SU-DHL-6 (cell line): ENCODE results near the gene CDHR2.

Experiments
- H2AFZ ChIP-seq: fragments of 200-600 bp; sonication (generic); 2 replicates; pipeline ENCODE4 v1.6.1; 2014; ENCODE audit warnings: low read depth, mild to moderate bottlenecking, moderate library complexity, mixed read lengths, antibody characterized with exemption, low read length; ENCODE audit not compliant: severe bottlenecking
- H3F3A ChIP-seq: fragments of 200-600 bp; shearing (Covaris generic); 2 replicates; pipeline ENCODE4 v1.6.0; 2016; ENCODE audit warnings: antibody characterized with exemption, mild to moderate bottlenecking; ENCODE audit not compliant: insufficient read depth
- H3K27ac ChIP-seq: fragments of 200-600 bp; sonication (generic); 2 replicates; pipeline ENCODE4 v1.5.1; 2016; ENCODE audit warnings: low read depth, mild to moderate bottlenecking, low read length, moderate library complexity, mixed read lengths
- H3K27me3 ChIP-seq: fragments of 200-600 bp; sonication (generic), shearing (Covaris generic); 2 replicates; pipeline ENCODE4 v1.6.0; 2014; ENCODE audit warnings: mild to moderate bottlenecking, low read length
- H3K36me3 ChIP-seq: fragments of 200-600 bp; sonication (generic); 2 replicates; pipeline ENCODE4 v1.6.1; 2014; ENCODE audit warnings: mild to moderate bottlenecking, low read length, mixed read lengths
- H3K4me2 ChIP-seq: fragments of 300-600, 200-600 bp; shearing (Covaris generic), sonication (generic); 2 replicates; pipeline ENCODE4 v1.6.0; 2014; ENCODE audit warnings: low read length, low read depth, mild to moderate bottlenecking; ENCODE audit not compliant: poor library complexity, severe bottlenecking
- H3K4me3 ChIP-seq: fragments of 200-600 bp; sonication (generic); 2 replicates; pipeline ENCODE4 v1.5.1; 2014; ENCODE audit warnings: antibody characterized with exemption, low read length, mild to moderate bottlenecking, mixed read lengths; ENCODE audit not compliant: insufficient read depth, poor library complexity, severe bottlenecking
- H3K79me2 ChIP-seq: fragments of 200-600 bp; sonication (generic); 2 replicates; pipeline ENCODE4 v1.6.1; 2014; ENCODE audit warnings: mild to moderate bottlenecking, low read length, moderate library complexity; ENCODE audit not compliant: insufficient read depth
- H3K9ac ChIP-seq: fragments of 200-600 bp; sonication (generic); 2 replicates; pipeline ENCODE4 v1.7.0; 2014; ENCODE audit warnings: mild to moderate bottlenecking, low read length
- H3K9me2 ChIP-seq: fragments of 200-600 bp; sonication (generic); replicated peaks from 2 replicates; pipeline ENCODE4 v1.6.1; 2014; ENCODE audit warnings: low read length; ENCODE audit not compliant: insufficient read depth
- H3K9me3 ChIP-seq: fragments of 200-600 bp; sonication (generic); 2 replicates; pipeline ENCODE4 v1.6.1; 2014; ENCODE audit warnings: low read length, mixed read lengths; ENCODE audit not compliant: insufficient read depth
- H4K20me1 ChIP-seq: fragments of 200-600 bp; sonication (generic); 2 replicates; pipeline ENCODE4 v1.6.1; 2014; ENCODE audit warnings: low read depth, mild to moderate bottlenecking, antibody characterized with exemption, low read length, moderate library complexity, mixed read lengths
- EZH2phosphoT487 ChIP-seq: fragments of 200-600 bp; sonication (generic), shearing (Covaris generic); conservative IDR thresholded peaks from 2 replicates; pipeline ENCODE4 v1.6.1; 2018; ENCODE audit warnings: mild to moderate bottlenecking, antibody characterized with exemption, low read length, moderate library complexity, mixed read lengths
- TF ChIP-seq, protein P1 (sequence below): fragments of 200-600 bp; sonication (generic); IDR thresholded peaks from one replicate; pipeline ENCODE4 v1.5.1; 2017; ENCODE audit warnings: antibody characterized with exemption, mild to moderate bottlenecking, low read length, moderate library complexity; ENCODE audit not compliant: insufficient read depth, poor library complexity, severe bottlenecking

The CDHR2 gene

DNA sequence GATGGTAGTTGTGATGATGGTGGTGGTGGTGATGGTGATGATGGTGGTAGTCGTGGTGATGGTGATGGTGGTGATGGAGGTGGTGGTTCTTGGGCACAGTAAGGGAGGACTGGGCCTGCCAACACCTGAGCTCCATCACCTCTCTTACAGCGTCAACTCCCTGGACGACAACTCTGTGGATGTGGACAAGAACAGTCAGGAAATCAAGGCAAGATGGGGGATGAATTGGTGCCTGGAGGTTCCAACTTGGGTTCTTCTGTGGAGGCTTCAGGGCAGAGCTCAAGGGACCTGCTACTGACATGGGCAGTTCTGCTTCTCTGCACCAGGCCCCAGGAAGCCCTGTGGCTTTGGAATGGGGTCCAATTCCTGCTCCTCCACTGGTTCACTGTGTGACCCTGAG lies 43.4 kb downstream of the CDHR2 start:
- H4K20me1 ChIP-seq: no peaks in the 10 kb centered on the region
- no peak overlapping the region for H3K4me3 ChIP-seq
- H3K36me3 ChIP-seq: no peaks in the 10 kb centered on the region
- no peaks in the 10 kb centered on the region for H3K9me2 ChIP-seq
- TF ChIP-seq, protein P1, sequence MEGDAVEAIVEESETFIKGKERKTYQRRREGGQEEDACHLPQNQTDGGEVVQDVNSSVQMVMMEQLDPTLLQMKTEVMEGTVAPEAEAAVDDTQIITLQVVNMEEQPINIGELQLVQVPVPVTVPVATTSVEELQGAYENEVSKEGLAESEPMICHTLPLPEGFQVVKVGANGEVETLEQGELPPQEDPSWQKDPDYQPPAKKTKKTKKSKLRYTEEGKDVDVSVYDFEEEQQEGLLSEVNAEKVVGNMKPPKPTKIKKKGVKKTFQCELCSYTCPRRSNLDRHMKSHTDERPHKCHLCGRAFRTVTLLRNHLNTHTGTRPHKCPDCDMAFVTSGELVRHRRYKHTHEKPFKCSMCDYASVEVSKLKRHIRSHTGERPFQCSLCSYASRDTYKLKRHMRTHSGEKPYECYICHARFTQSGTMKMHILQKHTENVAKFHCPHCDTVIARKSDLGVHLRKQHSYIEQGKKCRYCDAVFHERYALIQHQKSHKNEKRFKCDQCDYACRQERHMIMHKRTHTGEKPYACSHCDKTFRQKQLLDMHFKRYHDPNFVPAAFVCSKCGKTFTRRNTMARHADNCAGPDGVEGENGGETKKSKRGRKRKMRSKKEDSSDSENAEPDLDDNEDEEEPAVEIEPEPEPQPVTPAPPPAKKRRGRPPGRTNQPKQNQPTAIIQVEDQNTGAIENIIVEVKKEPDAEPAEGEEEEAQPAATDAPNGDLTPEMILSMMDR: no peak
- no peak for TF ChIP-seq EZH2phosphoT487
- H3K27ac ChIP-seq: no peak overlapping the region
- no peaks in the 10 kb centered on the region for H3K27me3 ChIP-seq
- H3K79me2 ChIP-seq: no peaks in the 10 kb centered on the region
- no peak overlapping the region for H3K9ac ChIP-seq
- H2AFZ ChIP-seq: no peak overlapping the region
- H3K9me3 ChIP-seq: peaks cover 5% of the 10 kb centered on the region; the same call in 1 of the 2 replicates
- H3F3A ChIP-seq: no peaks in the 10 kb centered on the region
- no peak overlapping the region for H3K4me2 ChIP-seq

DNA sequence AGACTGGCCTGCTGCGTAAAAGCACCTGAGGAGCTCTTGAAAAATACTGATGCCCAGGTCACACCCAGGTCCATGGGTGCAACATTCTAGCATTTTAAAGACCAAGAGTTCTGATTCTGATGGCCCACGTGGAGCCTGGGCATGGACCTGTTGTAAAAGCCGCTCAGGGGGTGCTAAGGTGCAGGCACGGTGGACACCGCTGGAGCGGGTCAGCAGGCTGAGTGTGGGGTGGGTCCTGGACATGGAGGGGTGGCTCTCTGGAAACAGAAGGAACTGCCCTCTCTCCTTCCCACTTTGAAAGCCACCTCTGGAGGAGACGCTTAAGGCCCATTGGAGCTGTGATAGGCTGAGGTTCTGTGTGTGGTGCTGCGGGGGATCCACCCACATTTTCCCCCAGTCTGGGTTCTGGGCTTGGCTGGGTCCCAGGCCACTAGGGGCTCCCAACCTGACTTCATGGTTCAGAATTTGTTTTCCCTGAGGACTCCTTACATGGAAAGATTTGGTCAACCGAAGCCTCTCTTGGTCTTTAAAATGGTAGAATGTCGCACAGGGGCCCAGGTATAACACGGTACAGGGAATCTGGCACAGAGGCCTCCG lies 44.2 kb downstream of the CDHR2 start:
- Histone ChIP-seq H3K4me3 (no peak overlapping the region), H3K9ac (no peak overlapping the region), H3K9me2 (no peaks in the 10 kb centered on the region), H4K20me1 (no peaks in the 10 kb centered on the region), H3F3A (no peaks in the 10 kb centered on the region), H2AFZ (no peak overlapping the region), H3K27me3 (no peaks in the 10 kb centered on the region), H3K9me3 (peaks cover 5% of the 10 kb centered on the region; the same call in 1 of the 2 replicates), H3K36me3 (no peaks in the 10 kb centered on the region), H3K4me2 (no peak overlapping the region), H3K79me2 (no peaks in the 10 kb centered on the region), H3K27ac (no peak overlapping the region)
- TF ChIP-seq EZH2phosphoT487: no peak
- TF ChIP-seq, protein P1: no peak

- Histone ChIP-seq H3F3A (no peaks in the 10 kb centered on the region), H4K20me1 (no peaks in the 10 kb centered on the region), H3K9me3 (peaks cover 5% of the 10 kb centered on the region; the same call in 1 of the 2 replicates), H3K4me3 (no peak overlapping the region), H3K9ac (no peak overlapping the region), H3K4me2 (no peak overlapping the region), H3K9me2 (no peaks in the 10 kb centered on the region), H3K27me3 (no peaks in the 10 kb centered on the region), H3K79me2 (no peaks in the 10 kb centered on the region), H2AFZ (no peak overlapping the region), H3K27ac (no peak overlapping the region), H3K36me3 (no peaks in the 10 kb centered on the region)
- TF ChIP-seq, protein P1: no peak
- TF ChIP-seq EZH2phosphoT487: no peak
These were observed 45.4 kb downstream of the CDHR2 start for GRCh38 chr5:176594554-176594953.
